Activated B cell treated with CpG ODN at 0.5 μM for 24 hours (primary cell): ENCODE data around the gene MARCHF5. TPM values are rescaled to one million over a fixed set of nuclear protein-coding genes. Genes with fewer than 3 reads are reported as not detected.

Source experiments
- ATAC-seq: fragments of 200-7000 bp; cut with Tn5 transposase; one replicate; pipeline ENCODE4 v1.10.0; 2021; ENCODE audit warnings: low read depth, mild to moderate bottlenecking, moderate library complexity
- CTCF ChIA-PET: fragments of 350-600 bp; sonication (Branson Sonifier 250); formaldehyde crosslinking; loops from one replicate; lab custom pipeline; 2021; ENCODE audit warnings: antibody characterized with exemption; lab: Charles Lee
- POLR2A ChIA-PET: fragments of 350-600 bp; sonication (Branson Sonifier 250); formaldehyde crosslinking; loops from one replicate; lab custom pipeline; 2021; ENCODE audit warnings: antibody characterized with exemption; lab: Charles Lee
- DNase-seq: peaks from one replicate; pipeline ENCODE4 v3.0.0; 2022
- H3K27ac Mint-ChIP-seq: one replicate; pipeline ENCODE4 v1.8.0; 2020; ENCODE audit warnings: mixed read lengths
- H3K27me3 Mint-ChIP-seq: one replicate; pipeline ENCODE4 v1.8.0; 2021; ENCODE audit warnings: mixed read lengths
- H3K36me3 Mint-ChIP-seq: one replicate; pipeline ENCODE4 v1.8.0; 2021; ENCODE audit warnings: low read depth, mixed read lengths
- H3K4me1 Mint-ChIP-seq: one replicate; pipeline ENCODE4 v1.8.0; 2021; ENCODE audit warnings: mixed read lengths
- H3K4me3 Mint-ChIP-seq: one replicate; pipeline ENCODE4 v1.8.0; 2020; ENCODE audit warnings: mild to moderate bottlenecking, mixed read lengths
- H3K9me3 Mint-ChIP-seq: one replicate; pipeline ENCODE4 v1.8.0; 2020; ENCODE audit warnings: mixed read lengths
- intact Hi-C: fragments of 100-400 bp; cut with micrococcal nuclease; formaldehyde crosslinking; loops from one replicate; pipeline ENCODE4 v1.15.1; 2024
- total RNA-seq: library from RNA; stranded (reverse); gene quantifications from 2 replicates; pipeline ENCODE4 v1.2.3, GENCODE V29; 2022
- TF ChIP-seq, protein P1 (sequence below): fragments of 200-600 bp; IDR thresholded peaks from one replicate; pipeline ENCODE4 v1.8.0; 2022; ENCODE audit warnings: antibody characterized with exemption, mild to moderate bottlenecking

Gene MARCHF5
- total RNA-seq, 1 donor from 2014 or later, result 26.5 TPM

DNA sequence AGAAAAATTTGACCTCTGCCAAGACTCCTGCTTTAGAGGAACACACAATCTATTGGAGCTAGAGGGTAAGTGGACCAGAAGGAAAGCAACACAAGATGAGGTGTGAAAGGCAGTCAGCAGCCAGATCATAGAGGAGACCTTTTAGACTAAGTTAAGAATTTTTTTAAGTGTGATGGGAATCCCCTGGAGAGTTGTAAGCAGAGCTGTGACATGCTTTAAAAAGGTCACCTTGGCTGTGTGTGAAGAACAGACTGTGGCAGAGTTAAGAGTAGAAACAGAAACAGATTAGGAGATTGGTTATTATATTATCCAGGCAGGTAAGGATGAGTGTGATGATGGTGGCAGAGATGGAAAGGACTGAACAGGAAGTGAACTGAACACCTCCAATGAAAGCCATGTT lies 23.6 kb upstream of the MARCHF5 start:
- no peaks in the 10 kb centered on the region for H3K9me3 Mint-ChIP-seq
- POLR2A ChIA-PET, result interaction anchor here (0.6 kb wide), 1 partner anchor 55 kb away, joined by 3 read pairs; no protein-coding TSS in a partner anchor
- DNase-seq, result no peak
- ATAC-seq, result no peak
- CTCF ChIA-PET, result no interaction called here
- TF ChIP-seq, protein P1, sequence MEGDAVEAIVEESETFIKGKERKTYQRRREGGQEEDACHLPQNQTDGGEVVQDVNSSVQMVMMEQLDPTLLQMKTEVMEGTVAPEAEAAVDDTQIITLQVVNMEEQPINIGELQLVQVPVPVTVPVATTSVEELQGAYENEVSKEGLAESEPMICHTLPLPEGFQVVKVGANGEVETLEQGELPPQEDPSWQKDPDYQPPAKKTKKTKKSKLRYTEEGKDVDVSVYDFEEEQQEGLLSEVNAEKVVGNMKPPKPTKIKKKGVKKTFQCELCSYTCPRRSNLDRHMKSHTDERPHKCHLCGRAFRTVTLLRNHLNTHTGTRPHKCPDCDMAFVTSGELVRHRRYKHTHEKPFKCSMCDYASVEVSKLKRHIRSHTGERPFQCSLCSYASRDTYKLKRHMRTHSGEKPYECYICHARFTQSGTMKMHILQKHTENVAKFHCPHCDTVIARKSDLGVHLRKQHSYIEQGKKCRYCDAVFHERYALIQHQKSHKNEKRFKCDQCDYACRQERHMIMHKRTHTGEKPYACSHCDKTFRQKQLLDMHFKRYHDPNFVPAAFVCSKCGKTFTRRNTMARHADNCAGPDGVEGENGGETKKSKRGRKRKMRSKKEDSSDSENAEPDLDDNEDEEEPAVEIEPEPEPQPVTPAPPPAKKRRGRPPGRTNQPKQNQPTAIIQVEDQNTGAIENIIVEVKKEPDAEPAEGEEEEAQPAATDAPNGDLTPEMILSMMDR, result no peak
- H3K36me3 Mint-ChIP-seq, result peaks cover 2% of the 10 kb centered on the region
- no peak overlapping the region for H3K4me3 Mint-ChIP-seq
- H3K4me1 Mint-ChIP-seq, result peaks cover 19% of the 10 kb centered on the region
- no peak overlapping the region for H3K27ac Mint-ChIP-seq
- no peaks in the 10 kb centered on the region for H3K27me3 Mint-ChIP-seq
- intact Hi-C loops, result no loop called here

DNA sequence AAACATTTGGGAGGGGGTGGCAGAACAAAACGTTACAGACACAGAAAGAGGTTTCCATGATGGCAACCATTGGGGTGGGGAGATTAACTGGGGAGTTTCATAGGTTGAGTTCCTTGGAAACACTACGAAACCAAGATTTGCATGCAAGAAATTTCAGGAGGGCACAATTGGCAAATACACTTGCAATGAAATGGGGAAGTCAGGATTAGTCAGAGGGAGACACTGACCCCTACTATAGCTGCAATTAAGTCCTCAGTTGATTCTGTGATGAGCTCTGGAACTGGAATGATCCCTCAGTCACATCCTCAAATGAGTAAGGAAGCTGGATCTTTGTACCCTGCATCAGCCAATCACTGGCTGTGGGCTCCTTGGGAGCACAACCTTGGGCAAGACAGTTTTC lies 22.2 kb upstream of the MARCHF5 start:
- Mint-ChIP-seq H3K27me3 (no peaks in the 10 kb centered on the region), H3K4me1 (peaks cover 19% of the 10 kb centered on the region), H3K36me3 (peaks cover 2% of the 10 kb centered on the region), H3K27ac (no peak overlapping the region), H3K9me3 (no peaks in the 10 kb centered on the region), H3K4me3 (no peak overlapping the region)
- no peak for ATAC-seq
- DNase-seq, result no peak
- POLR2A ChIA-PET, result no interaction called here
- CTCF ChIA-PET, result no interaction called here
- intact Hi-C loops, result no loop called here
- TF ChIP-seq, protein P1, result no peak

DNA sequence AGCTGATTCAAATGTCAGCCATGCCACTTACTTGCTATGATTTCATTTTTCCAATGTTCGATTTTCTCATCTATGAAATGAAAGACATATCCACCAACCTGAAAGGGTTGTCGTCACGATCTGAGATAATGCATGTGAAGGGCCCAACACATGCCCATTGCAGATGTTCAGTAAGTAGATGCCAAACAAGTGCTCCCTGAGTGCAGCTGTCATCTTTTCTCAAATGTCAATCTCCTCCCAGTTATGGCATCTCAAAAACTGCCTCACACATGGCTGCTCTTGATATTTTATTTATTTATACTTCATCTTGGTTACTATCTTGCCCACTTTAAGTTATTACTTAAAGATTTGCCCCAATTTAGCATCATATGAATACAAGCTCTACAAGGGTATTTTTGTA lies 16.9 kb upstream of the MARCHF5 start:
- no peak for ATAC-seq
- no peaks in the 10 kb centered on the region for H3K36me3 Mint-ChIP-seq
- no peak for DNase-seq
- ChIA-PET CTCF (interaction anchor here (0.7 kb wide), 1 partner anchor 187 kb away, joined by 3 read pairs; no protein-coding TSS in a partner anchor), POLR2A (interaction anchor here (0.6 kb wide), 1 partner anchor 92 kb away, joined by 4 read pairs; no protein-coding TSS in a partner anchor)
- H3K27me3 Mint-ChIP-seq, result no peaks in the 10 kb centered on the region
- no peaks in the 10 kb centered on the region for H3K9me3 Mint-ChIP-seq
- H3K27ac Mint-ChIP-seq, result no peak overlapping the region
- intact Hi-C loops, result no loop called here
- no peak overlapping the region for H3K4me3 Mint-ChIP-seq
- no peaks in the 10 kb centered on the region for H3K4me1 Mint-ChIP-seq
- TF ChIP-seq, protein P1, result no peak

DNA sequence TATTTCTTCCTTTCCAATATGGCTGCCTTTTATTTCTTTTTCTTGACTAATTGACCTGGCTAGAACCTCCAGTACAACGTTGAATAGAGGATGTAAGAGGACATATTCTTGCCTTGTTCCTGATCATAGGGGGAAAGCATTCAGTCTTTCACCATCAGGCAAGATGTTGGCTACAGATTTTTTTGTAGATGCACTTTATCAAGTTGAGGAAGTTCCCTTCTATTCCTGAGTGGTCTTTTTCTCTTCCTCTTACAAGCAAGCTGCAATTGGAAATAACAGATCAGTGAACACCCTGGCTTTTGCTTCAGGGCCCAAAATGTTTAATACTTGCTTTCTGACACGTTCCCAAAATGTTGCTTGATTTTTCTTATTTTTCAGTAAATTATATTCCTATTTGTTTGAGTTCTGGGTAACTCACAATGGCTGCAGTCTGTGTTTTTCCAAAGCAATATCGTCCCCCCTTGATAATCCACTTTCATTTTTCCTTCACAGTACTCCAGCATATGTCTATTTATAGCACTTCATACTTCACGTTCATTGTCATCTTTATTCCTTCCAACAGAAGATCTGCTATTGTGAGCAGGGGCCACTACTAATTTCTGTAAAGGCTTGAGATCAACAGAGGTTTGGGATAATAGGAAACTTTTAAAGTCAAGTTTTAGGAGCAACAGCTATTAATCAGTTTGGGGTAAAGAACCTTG lies 11.8 kb upstream of the MARCHF5 start:
- no peaks in the 10 kb centered on the region for H3K9me3 Mint-ChIP-seq
- POLR2A ChIA-PET, result interaction anchor here (0.7 kb wide), 1 partner anchor 20 kb away, joined by 7 read pairs; no protein-coding TSS in a partner anchor
- H3K4me1 Mint-ChIP-seq, result peaks cover 5% of the 10 kb centered on the region
- no peaks in the 10 kb centered on the region for H3K36me3 Mint-ChIP-seq
- no peaks in the 10 kb centered on the region for H3K27me3 Mint-ChIP-seq
- H3K27ac Mint-ChIP-seq, result no peak overlapping the region
- no peak for ATAC-seq
- intact Hi-C loops, result no loop called here
- no peak overlapping the region for H3K4me3 Mint-ChIP-seq
- no peak for DNase-seq
- TF ChIP-seq, protein P1, result no peak
- CTCF ChIA-PET, result no interaction called here

DNA sequence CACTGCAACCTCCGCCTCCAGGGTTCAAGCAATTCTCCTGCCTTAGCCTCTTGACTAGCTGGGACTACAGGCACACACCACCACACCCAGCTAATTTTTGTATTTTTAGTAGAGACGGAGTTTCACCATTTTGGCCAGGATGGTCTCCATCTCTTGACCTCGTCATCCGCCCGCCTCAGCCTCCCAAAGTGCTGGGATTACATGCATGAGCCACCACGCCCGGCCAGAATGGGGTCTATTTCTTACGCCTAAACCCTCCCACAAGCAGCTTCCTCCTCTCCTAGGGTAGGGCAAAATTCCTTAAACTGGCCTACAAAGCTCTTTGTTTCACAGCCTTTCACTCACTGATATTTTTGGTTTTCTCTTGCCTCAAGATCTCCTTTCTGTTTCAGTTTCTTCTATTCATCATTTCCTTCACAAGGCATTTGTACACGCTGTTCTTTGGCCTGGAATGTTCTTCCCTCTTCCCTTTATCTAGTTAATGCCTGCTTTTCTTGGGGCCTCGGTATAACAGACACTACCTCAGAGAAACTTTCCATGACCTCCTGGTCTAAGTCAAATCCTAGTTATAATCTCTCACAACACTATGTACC lies 6.8 kb upstream of the MARCHF5 start:
- Mint-ChIP-seq H3K4me3 (peak overlapping the region; percentile 3), H3K36me3 (no peaks in the 10 kb centered on the region), H3K27ac (no peak overlapping the region), H3K27me3 (no peaks in the 10 kb centered on the region), H3K9me3 (no peaks in the 10 kb centered on the region), H3K4me1 (peaks cover 16% of the 10 kb centered on the region)
- no peak for DNase-seq
- intact Hi-C loops, result no loop called here
- TF ChIP-seq, protein P1, result no peak
- ATAC-seq, result no peak
- POLR2A ChIA-PET, result interaction anchor here (0.6 to 0.7 kb wide), 2 partner anchors 11 to 252 kb away, joined by 3 to 9 read pairs; no protein-coding TSS in a partner anchor
- CTCF ChIA-PET, result interaction anchor here (0.8 kb wide), 1 partner anchor 8 kb away, joined by 3 read pairs; no protein-coding TSS in a partner anchor
